ENCODE results near the gene ANTKMT.

- no peak for TF ChIP-seq CTCF (conservative IDR thresholded peaks at IDR 0.05; ENCODE audit: low read length)
- no peak for TF ChIP-seq EZH2phosphoT487 (IDR thresholded peaks at IDR 0.05; ENCODE audit: borderline replicate concordance)
Measured at GRCh38 chr16:770411-770810, 49.5 kb downstream of the ANTKMT start.
